Bone marrow (tissue), 2 donors: ENCODE measurements around the gene HCN4.

ENCODE experiments used
- DNase-seq, 2 donors: peaks; one replicate each; lab custom pipeline; 2025; lab: John Stamatoyannopoulos, UW

The HCN4 gene

DNA sequence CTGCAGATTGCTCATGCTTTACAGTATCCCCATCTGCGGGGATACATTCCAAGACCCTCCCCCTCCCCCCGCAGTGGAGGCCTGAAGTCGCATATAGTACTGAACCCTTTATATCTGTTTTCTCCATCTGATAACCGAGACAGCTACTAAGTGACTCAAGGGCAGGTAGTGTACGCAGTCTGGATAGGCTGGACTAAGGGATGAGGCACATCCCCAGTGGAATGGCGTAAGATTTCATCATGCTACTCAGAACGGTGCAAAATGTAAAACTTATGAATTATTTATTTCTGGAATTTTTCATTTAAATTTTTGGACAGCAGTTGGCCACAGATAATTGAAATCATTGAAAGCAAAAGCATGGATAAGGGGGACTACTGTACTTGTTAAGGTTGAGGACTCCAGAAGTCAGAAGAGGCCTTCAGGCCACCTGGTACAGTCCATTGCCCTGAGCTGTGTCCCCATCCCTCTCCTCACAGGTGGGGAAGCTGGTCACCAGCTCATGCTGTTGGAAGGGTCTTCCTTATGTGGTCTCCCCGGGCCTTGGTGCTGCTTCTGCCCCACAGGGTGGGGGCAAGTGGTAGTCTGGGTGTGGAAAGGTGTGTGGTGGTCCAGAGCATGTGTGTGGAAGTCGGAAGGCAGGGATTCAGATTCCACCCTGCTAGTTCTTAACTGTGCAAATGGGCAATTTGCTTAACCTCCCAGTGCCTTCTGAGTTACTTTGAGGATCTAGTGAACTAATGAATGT, 72.0 kb downstream of the HCN4 start:
- no peak for DNase-seq

DNA sequence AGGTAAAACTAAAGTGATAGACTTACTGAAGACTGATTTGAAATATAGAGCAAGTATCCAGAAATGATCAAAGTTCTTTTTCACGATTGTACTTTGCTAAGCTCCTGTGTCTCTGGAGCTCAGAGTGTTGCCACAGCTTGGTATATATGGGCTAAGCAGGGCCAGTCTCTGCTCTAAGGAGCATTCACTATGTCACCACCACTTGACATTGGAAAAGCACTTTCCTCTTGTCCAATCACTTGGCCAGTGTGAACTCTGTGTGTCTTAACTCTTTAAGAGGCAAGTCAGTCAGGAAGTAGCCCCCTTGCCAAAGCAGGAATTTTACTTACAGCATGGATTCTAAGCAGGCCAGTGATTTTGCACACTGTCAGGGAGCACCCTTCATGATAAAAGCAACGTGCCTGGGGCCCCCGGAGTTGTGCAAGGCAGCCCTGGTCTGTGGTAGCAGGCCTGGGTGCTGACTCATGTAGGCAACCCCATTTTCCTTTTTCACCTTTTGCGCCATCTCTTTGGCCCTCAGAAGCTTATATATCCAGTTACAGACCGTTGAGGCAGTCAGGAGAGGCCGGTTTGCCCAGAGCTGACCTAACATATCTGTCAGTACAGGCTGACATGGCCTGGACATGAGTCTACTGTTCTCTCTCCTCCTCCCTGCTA, 73.0 kb downstream of the HCN4 start:
- peak in 1 of 2 donors; percentile 22 for DNase-seq

DNA sequence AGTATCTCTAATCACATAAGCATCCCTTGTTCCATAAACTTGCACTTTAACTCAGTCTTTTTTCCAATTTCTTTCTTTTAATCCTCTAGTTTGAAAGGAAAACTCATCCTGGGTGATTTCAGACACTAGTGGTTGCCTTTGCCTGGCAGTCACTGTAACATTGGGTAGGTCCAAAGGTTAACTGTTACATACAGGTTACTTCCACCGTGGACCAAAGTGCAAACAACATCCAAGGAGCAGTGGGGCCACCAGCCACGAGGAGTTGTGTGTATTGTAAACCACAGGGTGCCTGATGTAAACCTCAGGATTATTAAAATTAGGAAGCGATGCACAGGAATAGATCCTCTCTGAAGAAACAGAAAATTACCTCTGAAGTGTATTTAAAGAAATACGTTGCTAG, 75.0 kb downstream of the HCN4 start:
- DNase-seq: no peak

DNA sequence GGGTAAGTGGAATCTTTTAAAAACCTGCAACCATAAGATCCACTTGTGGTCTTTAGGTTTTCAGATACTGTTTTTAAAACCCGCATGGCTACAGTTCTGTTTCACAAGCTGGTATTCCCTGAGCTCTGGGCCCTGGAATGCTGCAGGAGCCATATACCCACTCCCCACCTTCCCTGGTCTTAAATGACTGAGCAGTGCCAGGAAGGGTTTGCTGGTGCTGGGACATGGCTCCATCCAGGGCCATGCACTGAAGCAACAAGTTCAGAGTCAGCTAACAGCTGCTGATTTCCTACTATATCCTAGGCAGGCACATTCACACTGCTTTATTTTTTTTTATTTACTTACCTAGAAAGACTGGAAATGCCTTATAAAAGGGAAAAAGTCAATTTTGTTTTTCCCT, 77.3 kb downstream of the HCN4 start:
- DNase-seq: no peak

DNA sequence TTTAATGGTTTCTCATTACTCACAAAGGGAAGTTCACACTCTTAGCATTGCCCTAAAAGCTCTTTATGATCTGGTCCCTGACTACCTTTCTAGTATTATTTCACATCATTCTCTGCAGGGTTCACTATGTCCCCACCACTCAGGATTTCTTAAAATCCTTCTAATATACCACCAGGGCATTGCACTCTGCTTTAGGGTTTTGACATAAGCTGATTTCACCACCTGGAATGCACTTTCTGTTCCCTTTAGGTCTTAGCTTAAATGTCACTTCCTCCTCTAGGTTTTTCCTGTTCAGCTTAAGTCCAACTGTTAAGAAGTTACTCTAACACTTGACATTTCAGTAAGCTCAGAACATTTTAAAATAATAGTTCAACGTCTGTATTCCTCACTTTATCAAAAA, 81.7 kb downstream of the HCN4 start:
- DNase-seq: no peak

DNA sequence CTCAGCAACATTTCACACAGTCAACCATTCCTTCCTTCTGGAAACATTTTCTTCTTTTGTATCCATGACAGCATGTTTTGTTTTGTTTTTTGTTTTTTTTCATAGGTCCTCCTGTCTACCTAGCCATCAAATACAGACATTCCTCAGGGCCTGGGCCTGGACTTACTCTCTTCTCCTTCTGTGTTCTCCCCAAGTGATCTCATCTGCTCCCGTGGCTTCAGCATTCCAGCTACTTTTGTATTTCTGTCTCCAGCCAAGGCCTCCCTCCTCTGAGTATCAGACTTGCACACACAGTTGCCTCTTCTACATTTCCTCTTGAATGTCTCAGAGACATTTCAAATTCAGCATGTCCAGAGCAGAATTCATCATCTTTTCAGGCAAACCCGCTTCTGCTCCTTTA, 82.4 kb downstream of the HCN4 start:
- no peak for DNase-seq

DNA sequence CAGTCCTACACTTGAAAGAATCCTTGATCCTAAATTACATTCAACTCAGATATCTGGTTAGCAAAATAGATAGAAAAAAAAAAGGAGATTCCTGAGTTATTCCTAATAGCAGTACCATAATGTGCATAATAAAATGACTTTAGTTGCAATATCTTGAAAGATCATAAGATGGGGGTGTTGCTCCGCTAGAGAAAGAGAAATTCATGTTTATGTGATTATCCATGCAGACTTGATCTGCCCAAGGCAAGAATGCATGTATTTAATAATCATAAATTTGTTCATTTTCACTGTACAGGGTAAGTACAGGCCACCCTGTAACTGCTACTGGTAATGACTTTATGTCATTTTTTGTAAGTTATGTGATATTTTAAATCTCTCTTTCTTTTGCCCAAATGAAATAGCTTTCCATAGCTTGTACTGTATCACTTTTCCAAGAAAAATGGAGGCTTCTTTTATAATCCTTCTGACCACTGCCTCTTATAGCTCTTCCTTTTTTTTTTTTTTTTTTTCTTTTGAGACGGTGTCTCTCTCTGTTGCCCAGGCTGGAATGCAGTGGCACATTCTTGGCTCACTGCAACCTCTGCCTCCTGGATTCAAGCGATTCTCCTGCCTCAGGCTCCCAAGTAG, 84.6 kb downstream of the HCN4 start:
- DNase-seq: no peak

DNA sequence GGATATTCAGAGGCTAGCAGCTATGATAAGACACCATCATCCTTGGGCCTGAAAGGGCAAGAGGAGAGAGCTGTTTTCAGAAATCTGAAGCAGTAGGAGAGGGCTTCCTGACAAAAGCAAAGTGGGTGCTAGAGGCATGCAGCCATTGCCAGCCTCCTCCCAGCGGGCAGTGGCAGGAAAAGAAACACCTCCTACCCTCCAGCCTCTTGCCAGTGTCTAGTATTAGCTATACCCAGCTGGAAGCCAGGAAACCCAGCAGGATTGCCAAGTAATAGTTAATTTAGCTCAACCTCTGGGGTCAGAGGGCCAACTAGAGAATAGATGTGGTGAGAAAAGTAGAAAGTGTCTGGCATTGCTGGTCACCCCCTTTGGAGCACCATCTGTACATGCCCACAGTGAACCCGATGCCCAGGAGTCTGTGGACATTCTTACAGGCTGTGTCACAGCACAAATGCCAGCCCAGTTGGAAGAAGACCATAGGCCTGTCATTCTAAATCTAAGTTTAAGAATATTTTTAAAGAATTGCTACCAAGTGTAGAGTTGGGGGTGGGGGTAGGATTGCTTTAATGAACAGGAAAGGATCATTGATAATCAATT, 85.3 kb downstream of the HCN4 start:
- DNase-seq: no peak

DNA sequence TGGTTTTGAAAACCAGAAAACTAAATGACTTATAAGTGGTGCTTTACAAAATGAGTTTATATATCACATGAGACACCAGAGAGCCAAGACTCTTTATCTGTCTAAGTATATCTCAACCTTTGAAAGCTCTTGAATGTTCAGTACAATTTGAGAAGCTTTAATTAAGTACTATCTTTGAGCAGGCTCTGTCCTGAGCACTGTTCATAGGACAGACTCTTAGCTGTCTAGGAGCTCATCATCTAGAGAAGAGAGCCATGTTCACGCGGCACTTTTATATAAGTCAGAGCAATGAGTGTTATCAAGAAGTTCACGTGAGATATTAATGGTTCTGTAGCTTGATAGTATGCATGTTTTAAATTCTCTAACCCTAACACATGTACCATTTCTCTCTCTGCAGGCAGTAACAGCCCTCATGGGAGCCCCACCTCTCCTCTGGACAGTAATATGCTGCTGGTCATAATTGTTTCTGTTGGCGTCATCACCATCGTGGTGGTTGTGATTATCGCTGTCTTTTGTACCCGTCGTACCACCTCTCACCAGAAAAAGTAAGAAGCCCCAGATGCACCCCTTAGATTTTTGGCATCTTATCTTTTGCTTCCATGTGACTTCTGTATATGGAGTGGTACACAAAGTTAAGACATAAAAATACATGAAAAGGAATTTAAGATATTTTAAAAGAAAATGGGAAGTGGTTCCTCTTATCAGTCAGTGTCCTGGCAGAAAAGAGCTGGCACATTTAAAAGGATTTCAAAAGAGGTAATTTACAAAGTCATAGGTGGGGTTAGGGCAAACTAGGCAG, 86.0 kb downstream of the HCN4 start:
- DNase-seq: no peak

DNA sequence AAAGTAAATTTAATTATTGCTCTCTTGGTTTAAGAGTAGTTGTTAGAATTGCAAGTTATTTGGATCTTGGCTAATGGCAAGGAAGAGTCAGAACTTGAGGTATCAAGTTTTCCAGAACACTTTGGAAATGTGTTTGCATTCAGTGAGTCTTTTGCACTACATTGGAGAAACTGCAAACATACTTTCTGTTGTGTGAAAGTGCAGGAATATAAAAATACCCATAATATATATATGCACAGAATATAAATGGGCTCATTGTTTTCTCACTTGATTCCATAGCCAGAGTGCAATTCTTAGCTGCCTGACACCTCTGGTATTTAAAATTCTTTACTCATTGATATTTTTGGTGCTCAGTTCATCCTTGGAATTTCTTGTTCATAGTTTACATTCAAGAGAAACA, 92.9 kb downstream of the HCN4 start:
- no peak for DNase-seq

DNA sequence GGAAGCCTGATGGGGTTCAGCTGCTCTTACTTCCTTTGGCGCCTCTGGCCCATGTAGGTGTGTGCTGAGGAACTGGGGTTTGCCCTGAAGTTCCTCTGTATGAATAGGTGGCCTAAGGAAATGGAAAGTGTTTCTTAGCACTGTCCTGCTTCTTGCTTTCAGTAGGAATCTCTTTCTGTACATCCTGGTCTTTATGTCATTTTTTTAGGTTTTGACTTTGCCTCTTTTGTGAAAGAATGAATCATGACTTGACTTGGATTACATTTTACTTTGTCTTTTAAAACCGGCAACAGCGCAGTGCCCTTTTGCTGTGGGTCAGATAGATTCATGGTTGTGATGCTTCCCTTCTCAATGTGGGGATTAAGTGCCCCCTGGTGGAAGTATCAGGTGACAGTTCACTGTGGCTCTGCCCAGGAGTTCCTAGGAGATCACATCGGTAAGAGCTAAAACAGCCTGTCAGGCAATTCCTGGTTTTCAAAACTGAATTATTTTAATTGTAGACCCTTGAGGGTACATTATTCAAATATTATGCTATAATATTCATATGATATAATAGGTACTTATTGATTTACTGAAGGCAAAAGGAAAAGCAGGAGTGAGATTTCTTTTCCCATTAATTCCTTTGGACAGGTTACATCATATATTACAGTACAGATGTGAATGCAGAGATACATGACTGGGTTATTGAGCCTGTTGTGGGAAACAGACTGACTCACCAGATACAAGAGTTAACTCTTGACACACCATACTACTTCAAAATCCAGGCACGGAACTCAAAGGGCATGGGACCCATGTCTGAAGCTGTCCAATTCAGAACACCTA, 95.4 kb downstream of the HCN4 start:
- peak in 1 of 2 donors; percentile 5 for DNase-seq

DNA sequence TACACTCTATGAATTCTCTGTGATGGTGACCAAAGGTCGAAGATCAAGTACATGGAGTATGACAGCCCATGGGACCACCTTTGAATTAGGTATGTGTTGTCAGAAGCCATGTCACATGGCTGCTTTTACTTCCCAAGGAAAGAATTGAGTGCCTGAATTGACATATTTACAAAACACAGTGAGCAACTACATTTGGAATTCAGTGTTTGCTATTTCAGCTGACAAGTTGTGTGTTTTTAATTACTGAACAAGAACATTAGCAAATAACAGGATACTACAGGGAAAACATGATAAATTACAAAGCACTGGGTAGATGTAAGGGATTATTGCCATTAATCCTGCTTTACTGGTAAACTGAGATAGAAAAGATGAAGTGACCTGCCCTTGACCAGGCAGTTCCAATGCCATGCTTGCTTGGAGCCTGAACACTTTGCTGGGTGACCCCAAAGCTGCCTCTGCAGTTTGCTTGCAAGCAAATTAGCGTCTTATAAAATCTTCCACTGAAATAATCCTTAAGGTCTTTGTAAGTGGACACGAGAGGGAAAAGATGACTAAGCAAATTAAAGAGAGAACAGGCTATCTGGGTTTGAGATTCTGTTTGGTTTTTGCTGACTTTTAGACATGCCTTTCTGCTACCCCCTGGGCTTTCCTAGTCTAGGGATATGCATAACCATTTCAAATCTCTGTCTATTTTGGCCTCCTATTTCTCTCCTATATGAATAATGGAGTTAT, 98.2 kb downstream of the HCN4 start:
- DNase-seq: no peak
